Esophagus squamous epithelium (tissue), 4 donors: Measurements from ENCODE around the gene ADARB2.

ENCODE experiments used
- POLR2A ChIP-seq, 4 donors: fragments of 450-650 bp; IDR thresholded peaks; one replicate each; pipeline ENCODE4 v1.6.1; 2017; ENCODE audit warnings: antibody characterized with exemption in 4 of 4, mild to moderate bottlenecking in 4 of 4, moderate library complexity in 3 of 4
- TF ChIP-seq, protein P1 (sequence below), 6 experiments: fragments of 450-650 bp in 4 of 6; fragments of 200-600 bp in 2 of 6; sonication (generic) in 2 of 6; IDR thresholded peaks; one replicate each; pipeline ENCODE4 v1.5.1; 2016 to 2019; ENCODE audit warnings: antibody characterized with exemption in 6 of 6, mild to moderate bottlenecking in 4 of 6, moderate library complexity in 4 of 6

- TF ChIP-seq, protein P1, sequence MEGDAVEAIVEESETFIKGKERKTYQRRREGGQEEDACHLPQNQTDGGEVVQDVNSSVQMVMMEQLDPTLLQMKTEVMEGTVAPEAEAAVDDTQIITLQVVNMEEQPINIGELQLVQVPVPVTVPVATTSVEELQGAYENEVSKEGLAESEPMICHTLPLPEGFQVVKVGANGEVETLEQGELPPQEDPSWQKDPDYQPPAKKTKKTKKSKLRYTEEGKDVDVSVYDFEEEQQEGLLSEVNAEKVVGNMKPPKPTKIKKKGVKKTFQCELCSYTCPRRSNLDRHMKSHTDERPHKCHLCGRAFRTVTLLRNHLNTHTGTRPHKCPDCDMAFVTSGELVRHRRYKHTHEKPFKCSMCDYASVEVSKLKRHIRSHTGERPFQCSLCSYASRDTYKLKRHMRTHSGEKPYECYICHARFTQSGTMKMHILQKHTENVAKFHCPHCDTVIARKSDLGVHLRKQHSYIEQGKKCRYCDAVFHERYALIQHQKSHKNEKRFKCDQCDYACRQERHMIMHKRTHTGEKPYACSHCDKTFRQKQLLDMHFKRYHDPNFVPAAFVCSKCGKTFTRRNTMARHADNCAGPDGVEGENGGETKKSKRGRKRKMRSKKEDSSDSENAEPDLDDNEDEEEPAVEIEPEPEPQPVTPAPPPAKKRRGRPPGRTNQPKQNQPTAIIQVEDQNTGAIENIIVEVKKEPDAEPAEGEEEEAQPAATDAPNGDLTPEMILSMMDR (IDR thresholded peaks at IDR 0.05), result no peak
- no peak for TF ChIP-seq POLR2A (IDR thresholded peaks at IDR 0.05)
These were observed 546.4 kb downstream of the ADARB2 start for GRCh38 chr10:1190791-1191490.
